ENCODE measurements around the gene RAB3IL1.
"Not testable (repeated sequence)": the region's sequence is repeated elsewhere in the genome, so short reads cannot be mapped to it uniquely, and the experiment has no call there.

Gene RAB3IL1
- total RNA-seq = 0.40 to 14.5 (median 3.3) reads per million in 18 experiments

GRCh38 chr11:61917334-61918109 lies at the start of gene RAB3IL1:
Gene RAB3IL1, minus strand, starts transcription at chr11:61917566. Its CDS starts 199 bp downstream, at chr11:61917367.
- DNase-seq = peak; percentile 7 to 34

DNA sequence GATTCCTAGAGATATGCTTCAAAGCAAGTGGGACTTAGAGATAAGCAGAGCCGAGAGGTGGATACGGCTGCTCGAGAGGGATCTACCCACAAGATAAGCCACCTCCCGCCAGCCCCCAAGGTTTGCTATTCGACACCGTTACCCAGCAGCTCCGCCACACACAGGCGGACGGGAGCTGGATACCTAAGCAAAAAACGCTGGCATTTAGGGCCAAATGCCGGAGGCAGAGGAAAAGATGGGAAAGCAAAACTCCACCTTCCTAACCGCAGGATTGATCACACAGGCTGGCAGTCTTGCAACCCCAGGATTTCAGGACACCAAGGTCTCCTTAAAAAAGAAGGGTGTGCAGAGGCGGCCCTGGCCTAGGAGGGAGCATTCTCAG lies 49.4 kb upstream of the RAB3IL1 start:
- no peak for DNase-seq

DNA sequence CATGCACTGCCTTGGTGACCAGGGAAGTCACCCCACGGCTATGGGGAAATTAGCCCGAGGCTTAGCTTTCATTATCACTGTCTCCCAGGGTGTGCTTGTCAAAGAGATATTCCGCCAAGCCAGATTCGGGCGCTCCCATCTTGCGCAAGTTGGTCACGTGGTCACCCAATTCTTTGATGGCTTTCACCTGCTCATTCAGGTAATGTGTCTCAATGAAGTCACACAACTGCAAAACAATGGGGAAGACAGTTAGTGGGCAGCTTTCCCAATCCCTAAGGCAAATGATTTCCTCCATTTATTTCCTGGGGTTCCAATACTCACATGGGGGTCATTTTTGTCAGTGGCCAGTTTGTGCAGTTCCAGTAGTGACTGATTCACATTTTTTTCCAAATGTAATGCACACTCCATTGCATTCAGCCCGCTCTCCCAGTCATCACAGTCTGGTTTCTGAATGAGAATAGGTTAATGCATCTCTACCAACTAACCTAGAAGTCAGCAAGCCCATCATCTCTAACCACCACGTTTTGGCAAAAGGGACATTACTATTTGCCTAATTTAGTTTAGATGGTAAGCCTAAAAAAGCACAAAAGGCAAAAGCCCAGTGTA lies 47.4 kb upstream of the RAB3IL1 start:
- DNase-seq = peak; percentile 44 to 45

- no peak for DNase-seq
These were observed 46.8 kb upstream of the RAB3IL1 start for GRCh38 chr11:61964058-61964665.

DNA sequence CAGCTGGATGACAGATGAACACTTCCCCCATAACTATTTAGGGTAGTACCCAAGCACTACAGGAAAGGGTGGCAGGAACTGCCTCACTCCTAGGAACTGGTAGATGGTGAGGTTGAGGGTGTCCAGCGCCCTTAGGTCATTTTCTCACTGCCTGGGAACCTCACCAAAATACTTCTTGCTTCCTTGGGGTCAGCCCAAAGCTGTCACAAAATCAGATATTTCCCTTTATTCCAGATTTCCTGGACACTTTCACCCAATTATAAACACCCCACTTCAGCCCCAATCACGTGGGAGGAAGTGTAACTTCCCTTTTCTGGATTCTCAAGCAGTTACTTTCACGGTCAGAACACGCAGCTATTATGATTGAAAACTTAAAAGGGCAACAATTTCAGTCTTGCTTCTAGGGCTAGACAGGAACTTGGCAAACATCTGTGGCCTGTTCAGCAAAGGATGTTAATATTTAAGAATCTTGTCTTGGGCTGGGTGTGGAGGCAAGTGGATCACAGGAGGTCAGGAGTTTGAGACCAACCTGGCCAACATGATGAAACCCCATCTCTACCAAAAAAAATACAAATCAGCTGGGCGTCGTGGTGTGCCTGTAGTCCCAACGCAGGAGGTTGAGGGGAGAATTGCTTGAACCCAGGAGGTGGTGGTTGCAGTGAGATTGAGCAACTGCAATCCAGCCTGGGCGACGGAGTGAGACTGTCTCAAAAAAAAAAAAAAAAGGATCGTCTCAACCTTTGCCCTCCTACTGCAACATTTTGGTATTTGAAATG lies 46.1 kb upstream of the RAB3IL1 start:
- peak; percentile 92 to 96 for DNase-seq

- no peak for DNase-seq
These were observed 45.6 kb upstream of the RAB3IL1 start for GRCh38 chr11:61963016-61963281.

DNA sequence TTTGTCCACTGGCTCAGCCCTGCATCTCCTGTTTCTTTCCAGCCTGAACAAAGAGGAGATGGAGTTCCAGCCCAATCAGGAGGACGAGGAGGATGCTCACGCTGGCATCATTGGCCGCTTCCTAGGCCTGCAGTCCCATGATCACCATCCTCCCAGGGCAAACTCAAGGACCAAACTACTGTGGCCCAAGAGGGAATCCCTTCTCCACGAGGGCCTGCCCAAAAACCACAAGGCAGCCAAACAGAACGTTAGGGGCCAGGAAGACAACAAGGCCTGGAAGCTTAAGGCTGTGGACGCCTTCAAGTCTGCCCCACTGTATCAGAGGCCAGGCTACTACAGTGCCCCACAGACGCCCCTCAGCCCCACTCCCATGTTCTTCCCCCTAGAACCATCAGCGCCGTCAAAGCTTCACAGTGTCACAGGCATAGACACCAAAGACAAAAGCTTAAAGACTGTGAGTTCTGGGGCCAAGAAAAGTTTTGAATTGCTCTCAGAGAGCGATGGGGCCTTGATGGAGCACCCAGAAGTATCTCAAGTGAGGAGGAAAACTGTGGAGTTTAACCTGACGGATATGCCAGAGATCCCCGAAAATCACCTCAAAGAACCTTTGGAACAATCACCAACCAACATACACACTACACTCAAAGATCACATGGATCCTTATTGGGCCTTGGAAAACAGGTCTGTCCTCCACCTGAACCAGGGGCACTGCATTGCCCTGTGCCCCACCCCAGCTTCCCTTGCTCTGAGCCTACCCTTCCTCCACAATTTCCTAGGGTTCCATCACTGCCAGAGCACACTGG lies 45.0 kb upstream of the RAB3IL1 start:
- DNase-seq = peak; percentile 29 to 61

DNA sequence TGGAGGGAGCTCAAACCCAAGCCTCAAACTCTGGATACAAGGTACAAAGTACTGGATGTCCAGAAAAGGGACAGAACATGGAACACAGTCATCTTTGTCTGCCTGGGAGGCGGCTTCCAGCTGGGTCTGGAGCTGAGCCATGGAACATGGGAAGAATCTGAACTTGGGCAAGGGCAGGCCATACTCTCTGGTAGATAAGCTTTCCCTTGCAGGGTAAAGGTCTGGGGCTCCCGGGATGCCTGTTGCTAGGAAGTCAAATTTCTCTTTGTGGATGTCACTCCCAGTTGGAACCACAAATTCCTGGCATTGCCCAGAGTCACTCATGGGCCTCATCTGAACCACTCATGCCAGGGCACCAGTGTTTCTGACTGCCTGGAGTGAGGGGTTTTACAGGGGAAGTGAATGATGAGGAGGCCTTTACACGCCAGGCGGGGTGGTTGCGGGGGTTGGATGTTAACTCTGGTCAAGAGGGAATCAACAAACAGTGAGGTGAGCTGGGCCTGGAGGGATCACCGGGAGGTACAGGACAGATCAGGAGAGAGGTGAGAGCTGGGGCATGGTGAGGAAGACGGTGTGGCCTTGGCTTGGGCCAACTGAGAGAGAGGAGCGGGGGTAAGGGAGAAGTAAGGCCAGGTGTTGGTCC lies 44.3 kb upstream of the RAB3IL1 start:
- peak in 1 of 2 donors; percentile 31 for DNase-seq

DNA sequence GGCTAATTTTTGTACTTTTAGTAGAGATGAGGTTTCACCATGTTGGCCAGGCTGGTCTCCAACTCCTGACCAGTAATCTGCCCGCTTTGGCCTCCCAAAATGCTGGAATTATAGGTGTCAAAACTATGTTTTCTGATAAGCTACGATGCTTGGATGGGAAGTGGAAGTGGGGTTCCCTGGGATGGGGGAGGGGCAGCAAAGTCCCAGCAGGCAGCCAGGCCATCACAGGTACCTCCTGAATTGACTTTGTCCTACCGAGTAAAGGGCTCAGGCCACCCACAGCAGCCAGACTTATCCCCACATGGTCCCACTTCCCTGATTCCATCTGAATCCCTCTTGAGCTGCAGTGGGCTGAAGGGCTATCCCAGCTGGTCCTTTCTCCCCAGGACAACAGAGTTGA lies 43.2 kb upstream of the RAB3IL1 start:
- no peak for DNase-seq

DNA sequence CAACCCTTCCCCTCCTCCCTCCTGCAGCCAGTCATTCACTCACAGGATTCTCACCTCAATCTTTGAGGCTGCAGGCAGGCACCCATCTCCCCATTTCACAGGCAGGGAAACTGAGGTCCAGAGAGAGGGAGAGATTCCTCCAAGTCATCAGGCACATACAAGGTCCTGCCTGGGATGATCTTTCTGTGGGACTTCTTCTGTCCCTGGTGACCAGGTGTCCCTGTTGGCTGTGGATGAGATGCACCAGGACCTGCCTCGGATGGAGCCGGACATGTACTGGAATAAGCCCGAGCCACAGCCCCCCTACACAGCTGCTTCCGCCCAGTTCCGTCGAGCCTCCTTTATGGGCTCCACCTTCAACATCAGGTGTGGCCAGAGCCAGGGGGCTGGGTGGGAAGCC lies 42.3 kb upstream of the RAB3IL1 start:
- no peak for DNase-seq

GRCh38 chr11:61959114-61959513 lies 41.7 kb upstream of the RAB3IL1 start:
- no peak for DNase-seq

- no peak for DNase-seq
These were observed 41.2 kb upstream of the RAB3IL1 start for GRCh38 chr11:61958590-61958989.

DNA sequence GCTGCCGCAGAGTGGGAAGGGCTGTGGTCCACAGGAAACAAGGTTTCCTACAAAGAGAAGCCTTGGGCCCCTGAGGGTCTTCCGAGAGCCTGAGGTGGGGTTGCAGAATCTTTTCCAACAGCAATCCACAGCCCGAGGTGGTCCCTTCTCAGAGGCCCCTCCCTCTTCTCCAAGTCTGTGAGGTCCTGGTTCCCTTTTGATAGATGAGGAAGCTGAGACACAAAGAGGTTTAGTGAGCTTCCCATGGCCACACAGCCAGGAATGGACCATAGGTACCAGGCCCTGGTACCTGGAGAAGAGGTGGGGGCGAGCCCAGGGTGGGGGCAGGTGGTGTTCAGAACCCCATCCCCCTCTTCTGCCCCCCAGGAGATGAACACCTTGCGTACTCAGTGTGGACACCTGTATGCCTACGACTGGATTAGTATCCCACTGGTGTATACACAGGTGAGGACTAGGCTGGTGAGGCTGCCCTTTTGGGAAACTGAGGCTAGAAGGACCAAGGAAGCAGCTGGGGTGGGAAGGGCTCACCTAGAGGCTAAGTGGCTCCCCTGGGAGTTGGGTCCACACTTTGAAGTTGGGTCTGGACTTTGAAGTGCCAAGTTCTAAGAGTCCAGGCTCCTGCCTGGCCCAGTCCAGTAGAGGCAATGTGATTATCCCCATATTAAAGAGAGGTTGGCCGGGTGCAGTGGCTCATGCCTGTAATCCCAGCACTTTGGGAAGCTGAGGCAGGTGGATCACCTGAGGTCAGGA lies 39.8 kb upstream of the RAB3IL1 start:
- DNase-seq = no peak

GRCh38 chr11:61956191-61957020 lies 39.0 kb upstream of the RAB3IL1 start:
- DNase-seq = no peak

DNA sequence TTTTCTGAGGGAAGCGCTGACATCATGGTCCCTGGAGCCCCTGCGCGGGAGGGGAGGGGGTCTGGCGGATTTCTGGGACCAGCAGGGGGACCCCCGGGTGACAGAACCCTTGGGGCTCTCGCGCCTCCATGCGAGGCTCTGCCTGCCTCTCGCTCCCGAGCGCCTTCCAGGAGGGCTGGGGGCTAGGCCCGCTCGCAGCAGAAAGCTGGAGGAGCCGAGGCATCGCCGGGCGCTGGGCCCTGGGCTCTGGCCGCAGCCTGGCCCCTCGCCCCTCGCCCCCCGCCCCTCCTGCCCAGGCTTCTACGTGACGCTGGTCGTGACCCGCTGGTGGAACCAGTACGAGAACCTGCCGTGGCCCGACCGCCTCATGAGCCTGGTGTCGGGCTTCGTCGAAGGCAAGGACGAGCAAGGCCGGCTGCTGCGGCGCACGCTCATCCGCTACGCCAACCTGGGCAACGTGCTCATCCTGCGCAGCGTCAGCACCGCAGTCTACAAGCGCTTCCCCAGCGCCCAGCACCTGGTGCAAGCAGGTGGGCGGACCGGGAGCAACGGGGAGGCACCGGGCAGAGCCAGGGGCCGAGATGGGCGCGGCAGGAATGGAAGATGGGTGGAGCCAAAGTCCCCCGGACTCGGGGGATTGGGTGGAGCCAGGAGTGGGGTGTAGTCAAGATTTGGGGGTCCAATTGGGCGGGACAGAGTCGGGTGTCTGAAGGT lies 38.2 kb upstream of the RAB3IL1 start:
- peak; percentile 39 to 65 for DNase-seq

- peak; percentile 94 to 96 for DNase-seq
These were observed 37.6 kb upstream of the RAB3IL1 start for GRCh38 chr11:61954851-61955421.

DNA sequence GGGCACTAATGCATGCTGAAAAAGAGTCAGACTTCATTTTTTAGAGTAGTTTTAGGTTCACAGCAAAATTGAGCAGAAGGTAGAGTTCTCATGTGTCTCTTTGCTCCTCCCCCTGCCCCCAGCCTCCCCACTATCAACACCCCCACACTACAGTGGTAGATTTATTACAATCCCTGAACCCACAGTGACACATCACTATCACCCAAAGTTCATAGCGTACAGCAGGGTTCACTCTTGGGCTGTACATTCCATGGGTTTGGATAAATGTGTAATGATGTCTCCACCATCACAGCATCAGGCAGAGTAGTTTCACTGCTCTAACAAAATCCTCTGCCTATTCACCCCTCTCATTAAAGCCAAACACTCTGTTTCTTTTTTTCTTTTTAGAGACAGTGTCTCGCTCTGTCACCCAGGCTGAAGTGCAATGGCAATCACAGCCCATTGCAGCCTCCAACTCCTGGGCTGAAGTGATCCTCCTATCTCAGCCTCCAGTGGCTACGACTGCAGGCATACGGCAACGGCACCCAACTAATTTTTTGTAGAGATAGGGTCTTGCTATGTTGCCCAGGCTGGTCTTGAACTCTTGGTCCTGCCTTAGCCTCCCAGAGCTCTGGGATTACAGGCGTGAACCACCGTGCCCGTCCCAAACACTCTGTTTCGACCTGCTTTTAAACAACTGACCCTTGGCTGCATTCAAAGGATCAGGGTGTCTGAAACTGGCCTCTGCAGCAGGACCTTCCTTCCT lies 36.9 kb upstream of the RAB3IL1 start:
- peak; percentile 33 to 66 for DNase-seq

- not testable (repeated sequence) for DNase-seq
These were observed 36.3 kb upstream of the RAB3IL1 start for GRCh38 chr11:61953632-61954031.

Measured in inflammatory macrophage (primary cell).